Progenitor cell of endocrine pancreas (in vitro differentiated cells): ENCODE results near the gene CCDC152. TPM values are rescaled to one million over a fixed set of nuclear protein-coding genes. Genes with fewer than 3 reads are reported as not detected.

Experiments used
- DNase-seq: peaks from one replicate; pipeline ENCODE4 v3.0.0; 2021; ENCODE audit warnings: low spot score; ENCODE audit not compliant: unreplicated experiment
- H3K27ac Mint-ChIP-seq: 2 replicates; pipeline ENCODE4 v1.8.0; 2021; ENCODE audit warnings: mild to moderate bottlenecking, moderate library complexity, mixed read lengths
- H3K27me3 Mint-ChIP-seq: 2 replicates; pipeline ENCODE4 v1.8.0; 2021; ENCODE audit warnings: mixed read lengths
- H3K36me3 Mint-ChIP-seq: 2 replicates; pipeline ENCODE4 v1.8.0; 2022; ENCODE audit warnings: mixed read lengths; ENCODE audit not compliant: insufficient read depth
- H3K4me1 Mint-ChIP-seq: 2 replicates; pipeline ENCODE4 v1.8.0; 2021; ENCODE audit warnings: low read depth, mixed read lengths
- H3K4me3 Mint-ChIP-seq: 2 replicates; pipeline ENCODE4 v1.8.0; 2021; ENCODE audit warnings: low read depth, mild to moderate bottlenecking, moderate library complexity, mixed read lengths
- H3K9me3 Mint-ChIP-seq: 2 replicates; pipeline ENCODE4 v1.8.0; 2021; ENCODE audit warnings: low read depth, mixed read lengths
- long read RNA-seq: library from polyadenylated mRNA; unstranded; transcript quantifications from one replicate; pipeline ENCODE4 v2.0.0, GENCODE V29; 2020
- total RNA-seq: library from RNA; stranded (reverse); gene quantifications from 2 replicates; pipeline ENCODE4 v1.2.1, GENCODE V29; 2021
- TF ChIP-seq, protein P1 (sequence below): fragments of 200-600 bp; sonication (generic); IDR thresholded peaks from one replicate; pipeline ENCODE4 v1.5.0; 2021; ENCODE audit warnings: antibody characterized with exemption, mild to moderate bottlenecking; ENCODE audit not compliant: unreplicated experiment

The CCDC152 gene
- 0.17 and 0.20 TPM in 2 replicates for total RNA-seq
- long read RNA-seq, partial matches to known transcripts, result 0 of 1 reads
- long read RNA-seq, other reads (novel, unspliced or antisense), result 0 of 1 reads

GRCh38 chr5:42756606-42757601 is at the start of gene CCDC152:
TSS of gene CCDC152 (plus strand) at chr5:42756818. CDS start at chr5:42759122, 2,304 bp downstream.
- H3K9me3 Mint-ChIP-seq, result peaks cover 5% of the 10 kb centered on the region
- no peaks in the 10 kb centered on the region for H3K4me1 Mint-ChIP-seq
- H3K36me3 Mint-ChIP-seq, result no peaks in the 10 kb centered on the region
- TF ChIP-seq, protein P1, sequence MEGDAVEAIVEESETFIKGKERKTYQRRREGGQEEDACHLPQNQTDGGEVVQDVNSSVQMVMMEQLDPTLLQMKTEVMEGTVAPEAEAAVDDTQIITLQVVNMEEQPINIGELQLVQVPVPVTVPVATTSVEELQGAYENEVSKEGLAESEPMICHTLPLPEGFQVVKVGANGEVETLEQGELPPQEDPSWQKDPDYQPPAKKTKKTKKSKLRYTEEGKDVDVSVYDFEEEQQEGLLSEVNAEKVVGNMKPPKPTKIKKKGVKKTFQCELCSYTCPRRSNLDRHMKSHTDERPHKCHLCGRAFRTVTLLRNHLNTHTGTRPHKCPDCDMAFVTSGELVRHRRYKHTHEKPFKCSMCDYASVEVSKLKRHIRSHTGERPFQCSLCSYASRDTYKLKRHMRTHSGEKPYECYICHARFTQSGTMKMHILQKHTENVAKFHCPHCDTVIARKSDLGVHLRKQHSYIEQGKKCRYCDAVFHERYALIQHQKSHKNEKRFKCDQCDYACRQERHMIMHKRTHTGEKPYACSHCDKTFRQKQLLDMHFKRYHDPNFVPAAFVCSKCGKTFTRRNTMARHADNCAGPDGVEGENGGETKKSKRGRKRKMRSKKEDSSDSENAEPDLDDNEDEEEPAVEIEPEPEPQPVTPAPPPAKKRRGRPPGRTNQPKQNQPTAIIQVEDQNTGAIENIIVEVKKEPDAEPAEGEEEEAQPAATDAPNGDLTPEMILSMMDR, result no peak
- no peak for DNase-seq
- no peak within 1 kb of the TSS for H3K27ac Mint-ChIP-seq
- peaks cover 4% of the 10 kb centered on the region for H3K27me3 Mint-ChIP-seq
- H3K4me3 Mint-ChIP-seq, result no peak within 1 kb of the TSS

- Mint-ChIP-seq H3K36me3 (no peaks in the 10 kb centered on the region), H3K4me3 (no peak overlapping the region)
Observed at GRCh38 chr5:42715785-42716184, 40.8 kb upstream of the CCDC152 start.

DNA sequence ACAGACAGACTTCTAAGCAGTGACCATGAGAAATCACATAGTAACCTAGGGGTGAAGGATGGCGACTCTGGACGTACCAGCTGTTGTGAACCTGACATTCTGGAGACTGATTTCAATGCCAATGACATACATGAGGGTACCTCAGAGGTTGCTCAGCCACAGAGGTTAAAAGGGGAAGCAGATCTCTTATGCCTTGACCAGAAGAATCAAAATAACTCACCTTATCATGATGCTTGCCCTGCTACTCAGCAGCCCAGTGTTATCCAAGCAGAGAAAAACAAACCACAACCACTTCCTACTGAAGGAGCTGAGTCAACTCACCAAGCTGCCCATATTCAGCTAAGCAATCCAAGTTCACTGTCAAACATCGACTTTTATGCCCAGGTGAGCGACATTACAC is 38.0 kb upstream of the CCDC152 start:
- TF ChIP-seq, protein P1, result no peak

More at GRCh38 chr5:42715785-42716184, 40.8 kb upstream of the CCDC152 start:
- H3K9me3 Mint-ChIP-seq, result no peaks in the 10 kb centered on the region
- DNase-seq, result no peak
- no peaks in the 10 kb centered on the region for H3K27me3 Mint-ChIP-seq
- no peaks in the 10 kb centered on the region for H3K4me1 Mint-ChIP-seq
- H3K27ac Mint-ChIP-seq, result no peak overlapping the region
- TF ChIP-seq, protein P1, result no peak

GRCh38 chr5:42719034-42719433 is 37.6 kb upstream of the CCDC152 start:
- no peak for DNase-seq
- H3K4me1 Mint-ChIP-seq, result no peaks in the 10 kb centered on the region
- no peaks in the 10 kb centered on the region for H3K36me3 Mint-ChIP-seq
- no peak overlapping the region for H3K27ac Mint-ChIP-seq
- no peaks in the 10 kb centered on the region for H3K9me3 Mint-ChIP-seq
- no peak overlapping the region for H3K4me3 Mint-ChIP-seq
- TF ChIP-seq, protein P1, result no peak
- H3K27me3 Mint-ChIP-seq, result no peaks in the 10 kb centered on the region

More for the DNA sequence above, 38.0 kb upstream of the CCDC152 start:
- H3K9me3 Mint-ChIP-seq, result no peaks in the 10 kb centered on the region
- no peak for DNase-seq
- no peak overlapping the region for H3K27ac Mint-ChIP-seq
- no peak overlapping the region for H3K4me3 Mint-ChIP-seq
- H3K27me3 Mint-ChIP-seq, result no peaks in the 10 kb centered on the region
- no peaks in the 10 kb centered on the region for H3K4me1 Mint-ChIP-seq
- no peaks in the 10 kb centered on the region for H3K36me3 Mint-ChIP-seq

- no peaks in the 10 kb centered on the region for H3K27me3 Mint-ChIP-seq
- DNase-seq, result no peak
- H3K4me1 Mint-ChIP-seq, result no peaks in the 10 kb centered on the region
- TF ChIP-seq, protein P1, result no peak
- H3K36me3 Mint-ChIP-seq, result no peaks in the 10 kb centered on the region
- no peak overlapping the region for H3K4me3 Mint-ChIP-seq
- no peak overlapping the region for H3K27ac Mint-ChIP-seq
- no peaks in the 10 kb centered on the region for H3K9me3 Mint-ChIP-seq
Observed at GRCh38 chr5:42720251-42720650, 36.4 kb upstream of the CCDC152 start.
